DMS79 (cell line): ENCODE results near the gene C17orf107.

Experiments
- DNase-seq: peaks from one replicate; lab custom pipeline; 2025; lab: John Stamatoyannopoulos, UW

The C17orf107 gene

GRCh38 chr17:4950075-4950745, 50.9 kb downstream of the C17orf107 start:
- no peak for DNase-seq

- no peak for DNase-seq
These were observed 51.4 kb downstream of the C17orf107 start, which contains the start of gene ENO3 for GRCh38 chr17:4950746-4951204. Gene ENO3, plus strand, starts transcription at chr17:4951119. Its CDS starts 711 bp downstream, at chr17:4951830.

- no peak for DNase-seq
These were observed 52.1 kb downstream of the C17orf107 start for GRCh38 chr17:4951486-4951885.
